GM23338 (cell line): Measurements from ENCODE around the gene ERF.

Source experiments
- EZH2phosphoT487 ChIP-seq: fragments of 200-600 bp; sonication (generic); IDR thresholded peaks from one replicate; pipeline ENCODE4 v1.8.1; 2018; ENCODE audit warnings: antibody characterized with exemption; ENCODE audit not compliant: unreplicated experiment
- TF ChIP-seq, protein P1 (sequence below): fragments of 250-450 bp; sonication (Bioruptor Pico); IDR thresholded peaks from 2 replicates; pipeline ENCODE4 v1.5.0; 2020; ENCODE audit warnings: mild to moderate bottlenecking, moderate library complexity
- TF ChIP-seq, protein P2 (sequence below), 2 experiments: fragments of 200-600 bp in 1 of 2; sonication (generic) in 1 of 2; conservative IDR thresholded peaks; 2 replicates each; pipeline versions ENCODE4 v1.5.1 to v1.6.1; 2016 to 2017; ENCODE audit warnings: antibody characterized with exemption in 2 of 2, low read depth in 2 of 2, mild to moderate bottlenecking in 2 of 2, moderate library complexity in 1 of 2

DNA sequence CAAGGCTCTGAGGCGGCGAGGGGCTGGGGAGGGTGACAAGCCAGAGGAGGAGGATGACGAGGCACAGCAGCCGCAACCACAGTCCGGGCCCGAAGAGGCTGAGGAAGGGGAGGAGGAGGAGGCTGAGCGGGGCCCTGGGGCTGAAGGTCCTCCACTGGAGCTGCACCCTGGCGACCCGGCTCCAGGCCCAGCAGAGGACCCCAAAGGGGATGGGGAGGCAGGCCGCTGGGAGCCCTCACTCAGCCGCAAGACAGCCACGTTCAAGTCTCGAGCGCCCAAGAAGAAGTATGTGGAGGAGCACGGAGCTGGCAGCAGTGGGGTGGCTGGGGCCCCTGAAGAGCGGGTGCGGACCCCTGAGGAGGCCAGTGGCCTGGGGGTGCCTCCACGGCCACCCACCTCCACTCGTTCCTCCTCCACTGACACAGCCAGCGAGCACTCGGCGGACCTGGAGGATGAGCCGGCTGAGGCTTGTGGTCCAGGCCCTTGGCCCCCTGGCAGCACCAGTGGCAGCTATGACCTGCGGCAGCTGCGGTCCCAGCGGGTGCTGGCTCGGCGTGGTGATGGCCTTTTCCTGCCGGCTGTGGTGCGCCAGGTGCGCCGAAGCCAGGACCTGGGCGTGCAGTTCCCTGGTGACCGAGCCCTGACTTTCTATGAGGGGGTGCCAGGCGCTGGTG is 17.1 kb upstream of the ERF start:
- TF ChIP-seq EZH2phosphoT487, result no peak
- TF ChIP-seq, protein P1, sequence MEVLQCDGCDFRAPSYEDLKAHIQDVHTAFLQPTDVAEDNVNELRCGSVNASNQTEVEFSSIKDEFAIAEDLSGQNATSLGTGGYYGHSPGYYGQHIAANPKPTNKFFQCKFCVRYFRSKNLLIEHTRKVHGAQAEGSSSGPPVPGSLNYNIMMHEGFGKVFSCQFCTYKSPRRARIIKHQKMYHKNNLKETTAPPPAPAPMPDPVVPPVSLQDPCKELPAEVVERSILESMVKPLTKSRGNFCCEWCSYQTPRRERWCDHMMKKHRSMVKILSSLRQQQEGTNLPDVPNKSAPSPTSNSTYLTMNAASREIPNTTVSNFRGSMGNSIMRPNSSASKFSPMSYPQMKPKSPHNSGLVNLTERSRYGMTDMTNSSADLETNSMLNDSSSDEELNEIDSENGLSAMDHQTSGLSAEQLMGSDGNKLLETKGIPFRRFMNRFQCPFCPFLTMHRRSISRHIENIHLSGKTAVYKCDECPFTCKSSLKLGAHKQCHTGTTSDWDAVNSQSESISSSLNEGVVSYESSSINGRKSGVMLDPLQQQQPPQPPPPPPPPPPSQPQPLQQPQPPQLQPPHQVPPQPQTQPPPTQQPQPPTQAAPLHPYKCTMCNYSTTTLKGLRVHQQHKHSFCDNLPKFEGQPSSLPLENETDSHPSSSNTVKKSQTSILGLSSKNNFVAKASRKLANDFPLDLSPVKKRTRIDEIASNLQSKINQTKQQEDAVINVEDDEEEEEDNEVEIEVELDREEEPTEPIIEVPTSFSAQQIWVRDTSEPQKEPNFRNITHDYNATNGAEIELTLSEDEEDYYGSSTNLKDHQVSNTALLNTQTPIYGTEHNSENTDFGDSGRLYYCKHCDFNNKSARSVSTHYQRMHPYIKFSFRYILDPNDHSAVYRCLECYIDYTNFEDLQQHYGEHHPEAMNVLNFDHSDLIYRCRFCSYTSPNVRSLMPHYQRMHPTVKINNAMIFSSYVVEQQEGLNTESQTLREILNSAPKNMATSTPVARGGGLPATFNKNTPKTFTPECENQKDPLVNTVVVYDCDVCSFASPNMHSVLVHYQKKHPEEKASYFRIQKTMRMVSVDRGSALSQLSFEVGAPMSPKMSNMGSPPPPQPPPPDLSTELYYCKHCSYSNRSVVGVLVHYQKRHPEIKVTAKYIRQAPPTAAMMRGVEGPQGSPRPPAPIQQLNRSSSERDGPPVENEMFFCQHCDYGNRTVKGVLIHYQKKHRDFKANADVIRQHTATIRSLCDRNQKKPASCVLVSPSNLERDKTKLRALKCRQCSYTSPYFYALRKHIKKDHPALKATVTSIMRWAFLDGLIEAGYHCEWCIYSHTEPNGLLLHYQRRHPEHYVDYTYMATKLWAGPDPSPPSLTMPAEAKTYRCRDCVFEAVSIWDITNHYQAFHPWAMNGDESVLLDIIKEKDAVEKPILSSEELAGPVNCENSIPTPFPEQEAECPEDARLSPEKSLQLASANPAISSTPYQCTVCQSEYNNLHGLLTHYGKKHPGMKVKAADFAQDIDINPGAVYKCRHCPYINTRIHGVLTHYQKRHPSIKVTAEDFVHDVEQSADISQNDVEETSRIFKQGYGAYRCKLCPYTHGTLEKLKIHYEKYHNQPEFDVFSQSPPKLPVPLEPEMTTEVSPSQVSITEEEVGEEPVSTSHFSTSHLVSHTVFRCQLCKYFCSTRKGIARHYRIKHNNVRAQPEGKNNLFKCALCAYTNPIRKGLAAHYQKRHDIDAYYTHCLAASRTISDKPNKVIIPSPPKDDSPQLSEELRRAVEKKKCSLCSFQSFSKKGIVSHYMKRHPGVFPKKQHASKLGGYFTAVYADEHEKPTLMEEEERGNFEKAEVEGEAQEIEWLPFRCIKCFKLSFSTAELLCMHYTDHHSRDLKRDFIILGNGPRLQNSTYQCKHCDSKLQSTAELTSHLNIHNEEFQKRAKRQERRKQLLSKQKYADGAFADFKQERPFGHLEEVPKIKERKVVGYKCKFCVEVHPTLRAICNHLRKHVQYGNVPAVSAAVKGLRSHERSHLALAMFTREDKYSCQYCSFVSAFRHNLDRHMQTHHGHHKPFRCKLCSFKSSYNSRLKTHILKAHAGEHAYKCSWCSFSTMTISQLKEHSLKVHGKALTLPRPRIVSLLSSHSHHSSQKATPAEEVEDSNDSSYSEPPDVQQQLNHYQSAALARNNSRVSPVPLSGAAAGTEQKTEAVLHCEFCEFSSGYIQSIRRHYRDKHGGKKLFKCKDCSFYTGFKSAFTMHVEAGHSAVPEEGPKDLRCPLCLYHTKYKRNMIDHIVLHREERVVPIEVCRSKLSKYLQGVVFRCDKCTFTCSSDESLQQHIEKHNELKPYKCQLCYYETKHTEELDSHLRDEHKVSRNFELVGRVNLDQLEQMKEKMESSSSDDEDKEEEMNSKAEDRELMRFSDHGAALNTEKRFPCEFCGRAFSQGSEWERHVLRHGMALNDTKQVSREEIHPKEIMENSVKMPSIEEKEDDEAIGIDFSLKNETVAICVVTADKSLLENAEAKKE (CRISPR knock-in tag), result no peak
- TF ChIP-seq, protein P2, sequence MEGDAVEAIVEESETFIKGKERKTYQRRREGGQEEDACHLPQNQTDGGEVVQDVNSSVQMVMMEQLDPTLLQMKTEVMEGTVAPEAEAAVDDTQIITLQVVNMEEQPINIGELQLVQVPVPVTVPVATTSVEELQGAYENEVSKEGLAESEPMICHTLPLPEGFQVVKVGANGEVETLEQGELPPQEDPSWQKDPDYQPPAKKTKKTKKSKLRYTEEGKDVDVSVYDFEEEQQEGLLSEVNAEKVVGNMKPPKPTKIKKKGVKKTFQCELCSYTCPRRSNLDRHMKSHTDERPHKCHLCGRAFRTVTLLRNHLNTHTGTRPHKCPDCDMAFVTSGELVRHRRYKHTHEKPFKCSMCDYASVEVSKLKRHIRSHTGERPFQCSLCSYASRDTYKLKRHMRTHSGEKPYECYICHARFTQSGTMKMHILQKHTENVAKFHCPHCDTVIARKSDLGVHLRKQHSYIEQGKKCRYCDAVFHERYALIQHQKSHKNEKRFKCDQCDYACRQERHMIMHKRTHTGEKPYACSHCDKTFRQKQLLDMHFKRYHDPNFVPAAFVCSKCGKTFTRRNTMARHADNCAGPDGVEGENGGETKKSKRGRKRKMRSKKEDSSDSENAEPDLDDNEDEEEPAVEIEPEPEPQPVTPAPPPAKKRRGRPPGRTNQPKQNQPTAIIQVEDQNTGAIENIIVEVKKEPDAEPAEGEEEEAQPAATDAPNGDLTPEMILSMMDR (conservative IDR thresholded peaks at IDR 0.05; ENCODE audit: low read depth in 2 of 2), result no peak
